Measurements from ENCODE around the gene GP5.
A peak's percentile ranks its signal among the peaks of the same experiment; 100 is the strongest.

Gene GP5, protein sequence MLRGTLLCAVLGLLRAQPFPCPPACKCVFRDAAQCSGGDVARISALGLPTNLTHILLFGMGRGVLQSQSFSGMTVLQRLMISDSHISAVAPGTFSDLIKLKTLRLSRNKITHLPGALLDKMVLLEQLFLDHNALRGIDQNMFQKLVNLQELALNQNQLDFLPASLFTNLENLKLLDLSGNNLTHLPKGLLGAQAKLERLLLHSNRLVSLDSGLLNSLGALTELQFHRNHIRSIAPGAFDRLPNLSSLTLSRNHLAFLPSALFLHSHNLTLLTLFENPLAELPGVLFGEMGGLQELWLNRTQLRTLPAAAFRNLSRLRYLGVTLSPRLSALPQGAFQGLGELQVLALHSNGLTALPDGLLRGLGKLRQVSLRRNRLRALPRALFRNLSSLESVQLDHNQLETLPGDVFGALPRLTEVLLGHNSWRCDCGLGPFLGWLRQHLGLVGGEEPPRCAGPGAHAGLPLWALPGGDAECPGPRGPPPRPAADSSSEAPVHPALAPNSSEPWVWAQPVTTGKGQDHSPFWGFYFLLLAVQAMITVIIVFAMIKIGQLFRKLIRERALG

DNA sequence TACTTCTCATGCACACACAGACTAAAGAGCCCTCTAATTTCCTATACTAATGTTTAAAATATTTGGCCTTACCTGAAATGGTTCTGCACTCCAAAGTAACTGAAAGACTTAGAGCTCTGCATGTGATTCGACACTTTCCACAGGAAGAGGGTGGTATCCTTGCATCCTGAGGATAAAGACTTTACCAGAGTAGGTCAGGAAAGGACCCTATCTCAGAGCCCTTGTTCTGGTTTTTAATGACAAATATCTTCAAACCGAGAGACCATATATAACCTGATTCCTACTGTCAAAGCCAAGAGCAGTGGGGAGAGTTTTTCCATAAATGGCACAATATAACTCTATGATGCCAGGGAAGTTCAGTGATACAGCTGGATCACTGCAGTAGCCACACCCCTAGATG lies at the start of gene GP5:
TSS of gene GP5 (minus strand) at position 101 of the 400 bp plus-strand sequence. CDS start 984 bp downstream, outside the sequence.
- no peak for DNase-seq (ENCODE audit: low read depth in 3 of 3)

DNA sequence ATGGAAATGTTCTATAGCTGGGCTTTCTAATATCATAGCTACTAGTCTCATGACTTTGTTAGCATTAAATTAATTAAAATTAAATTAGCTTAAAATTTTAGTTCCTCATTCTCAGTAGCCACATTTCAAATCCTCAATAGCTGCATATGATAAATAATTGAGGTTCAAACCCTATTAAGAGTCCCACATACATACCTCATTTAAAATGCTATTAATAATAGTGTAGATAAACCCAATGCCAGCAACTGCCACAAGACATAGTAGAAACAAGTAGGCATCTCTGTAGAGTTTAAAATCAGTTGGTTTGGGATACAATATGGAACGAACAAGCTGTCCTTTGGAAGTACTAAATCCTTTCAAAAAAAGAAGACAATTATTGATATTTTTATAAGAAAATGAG lies 48.6 kb upstream of the GP5 start:
- no peak for DNase-seq (ENCODE audit: low read depth in 3 of 3)

DNA sequence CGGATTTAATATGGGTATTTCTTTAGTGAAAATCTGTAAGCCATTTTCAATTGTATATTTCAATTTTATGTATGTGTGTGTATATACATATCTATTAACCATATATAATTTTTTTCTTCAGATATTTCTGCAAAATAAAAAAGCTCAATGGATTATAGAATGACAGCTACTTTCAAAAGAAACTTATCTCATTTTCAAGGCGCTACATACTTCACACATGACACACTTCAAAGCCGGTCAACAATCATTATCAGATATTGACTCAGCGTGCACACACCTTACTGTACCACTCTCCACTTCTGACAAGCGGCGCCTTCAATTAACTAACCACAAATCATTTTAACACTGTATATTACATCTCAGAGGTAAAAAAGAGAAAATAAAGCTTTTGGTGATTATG lies 48.1 kb upstream of the GP5 start:
- no peak for DNase-seq (ENCODE audit: low read depth in 3 of 3)

DNA sequence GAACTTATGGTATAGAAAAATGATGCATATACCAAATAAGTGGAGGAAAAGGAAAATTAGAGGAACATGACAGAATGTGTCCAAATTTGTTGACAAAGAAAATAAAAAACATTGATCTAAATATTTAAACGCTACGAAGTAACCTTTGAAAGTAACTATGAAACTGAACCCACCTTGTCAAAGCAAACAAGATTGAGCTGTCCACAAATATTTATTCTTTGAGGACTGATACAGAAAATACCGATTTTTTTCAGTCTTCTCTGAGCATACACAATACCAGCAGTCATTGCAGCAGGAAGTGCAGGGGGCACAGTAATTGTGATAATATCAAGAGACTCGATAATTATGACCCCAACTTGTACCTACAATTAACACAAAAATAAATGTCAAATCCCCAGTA lies 47.7 kb upstream of the GP5 start:
- no peak for DNase-seq (ENCODE audit: low read depth in 3 of 3)

DNA sequence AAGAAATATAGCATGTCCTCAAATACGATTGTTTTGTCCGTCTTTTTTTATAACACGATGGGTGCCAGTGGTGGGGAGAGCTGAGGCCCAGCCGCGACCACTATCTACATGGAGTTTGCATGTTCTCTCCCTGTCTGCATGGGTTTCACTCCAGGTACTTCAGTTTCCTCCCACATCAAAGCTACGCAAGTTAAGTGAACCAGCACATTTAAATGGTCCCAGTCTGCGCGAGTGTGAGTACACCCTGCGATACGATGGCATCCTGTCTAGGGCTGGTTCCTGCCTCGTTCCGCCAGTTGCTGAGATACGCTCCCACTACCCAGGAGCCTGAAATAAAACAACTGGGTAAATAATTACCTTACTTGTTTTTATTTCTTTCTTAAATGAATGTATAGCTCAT lies 47.1 kb upstream of the GP5 start:
- no peak for DNase-seq (ENCODE audit: low read depth in 3 of 3)

DNA sequence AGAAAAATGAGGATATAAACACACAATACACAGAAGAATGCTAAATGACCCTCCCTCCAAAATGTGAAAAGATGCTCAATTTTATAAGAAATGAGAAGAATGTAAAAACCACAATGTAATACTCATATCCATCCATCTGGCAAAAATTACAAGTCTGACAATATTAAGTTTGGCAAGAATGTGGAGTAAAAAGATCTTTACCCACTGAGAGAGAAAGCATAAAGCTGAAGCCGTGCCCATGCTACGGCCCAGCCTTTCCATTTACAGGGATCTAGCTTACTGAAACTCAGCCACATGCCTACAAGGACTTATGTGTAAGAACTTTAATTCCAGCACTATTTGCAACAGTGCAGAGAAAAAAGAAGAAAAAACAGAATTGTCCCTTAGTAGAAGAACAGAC lies 44.8 kb upstream of the GP5 start:
- DNase-seq (ENCODE audit: low read depth in 3 of 3) = no peak

DNA sequence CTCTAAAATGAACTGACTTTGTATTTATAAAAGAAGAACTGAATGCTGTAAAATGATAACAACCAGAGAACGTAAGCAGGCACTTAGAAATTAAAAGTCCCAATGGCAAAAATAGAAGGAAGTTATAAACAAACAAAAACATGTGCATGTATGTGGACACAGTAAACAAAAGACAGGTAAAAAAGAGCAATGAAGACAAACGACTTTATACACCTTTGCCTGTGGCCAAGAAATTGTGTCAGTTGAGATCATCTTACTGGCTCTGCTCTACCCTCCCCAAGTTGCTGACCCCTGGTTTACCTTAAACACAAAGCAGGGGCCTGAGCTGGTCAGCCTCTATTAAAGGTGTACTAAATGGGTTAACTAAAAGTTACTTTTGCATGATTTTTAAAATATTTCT lies 41.7 kb upstream of the GP5 start:
- no peak for DNase-seq (ENCODE audit: low read depth in 3 of 3)

DNA sequence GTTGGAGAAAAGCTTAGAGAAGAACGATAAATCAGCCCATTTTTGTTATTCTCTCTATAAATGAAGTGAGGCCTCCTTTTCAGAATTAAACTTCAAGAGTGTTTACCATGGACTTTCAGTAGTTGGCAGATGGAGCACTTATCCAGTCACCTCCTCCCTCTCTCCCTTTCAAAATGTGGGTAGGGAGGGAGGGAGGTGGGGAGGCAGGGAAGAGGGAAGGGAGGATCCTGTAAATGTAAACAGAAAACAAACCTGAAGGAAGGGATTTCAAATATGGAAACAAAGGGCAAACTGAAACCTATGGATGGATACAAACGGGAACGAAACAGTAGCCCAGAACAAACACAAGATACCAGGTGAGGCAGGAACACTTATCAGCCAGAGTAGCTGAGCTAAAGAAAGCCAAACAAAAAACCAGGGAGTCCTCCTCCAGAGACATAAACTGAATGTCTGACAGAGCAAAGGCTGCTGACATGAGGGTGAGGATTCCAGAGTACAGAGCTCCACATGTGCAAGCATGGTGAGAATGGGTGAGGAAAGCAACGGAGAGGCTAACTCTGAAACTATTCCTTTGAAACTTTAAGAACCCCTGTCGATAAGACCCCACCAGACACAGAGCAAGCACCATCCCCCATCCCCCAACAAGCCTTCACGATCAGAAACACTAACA lies 41.0 kb upstream of the GP5 start:
- DNase-seq (ENCODE audit: low read depth in 3 of 3) = no peak

DNA sequence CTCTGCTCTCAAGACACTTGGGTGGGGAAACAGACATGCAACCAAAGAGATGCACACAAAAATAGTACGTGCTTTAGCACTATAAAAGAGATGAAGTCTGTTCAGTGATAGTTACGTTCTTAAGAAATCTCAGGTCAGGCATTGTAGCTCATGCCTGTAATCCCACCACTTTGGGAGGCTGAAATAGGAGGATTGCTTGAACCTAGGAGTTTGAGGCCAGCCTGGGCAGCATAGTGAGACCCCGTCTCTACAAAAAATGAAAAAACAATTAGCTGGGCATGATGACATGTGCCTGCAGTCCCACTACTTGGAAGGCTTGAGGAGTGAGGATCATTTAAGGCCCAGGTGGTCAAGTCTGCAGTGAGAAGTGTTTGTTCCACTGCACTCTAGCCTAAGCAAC lies 35.4 kb upstream of the GP5 start:
- DNase-seq (ENCODE audit: low read depth in 3 of 3) = no peak

DNA sequence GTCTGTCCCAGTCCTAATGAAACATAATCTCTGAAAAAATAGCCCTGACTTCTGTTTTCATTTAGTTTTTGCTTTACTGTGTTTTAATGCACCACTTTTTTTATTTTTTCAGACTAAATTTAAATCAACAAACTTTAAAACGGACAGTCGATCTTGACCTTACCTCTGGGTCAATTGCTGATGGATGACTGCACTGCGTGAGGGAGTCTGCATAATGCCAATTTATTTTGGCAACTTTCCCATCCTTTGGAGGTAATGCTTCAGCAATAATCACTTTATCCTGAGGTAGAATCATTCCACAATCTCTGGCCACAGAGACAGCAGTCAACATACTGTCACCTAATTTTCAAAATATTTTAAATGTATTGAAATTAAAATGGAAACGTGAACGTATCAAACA lies 32.5 kb upstream of the GP5 start:
- DNase-seq (ENCODE audit: low read depth in 3 of 3) = no peak

DNA sequence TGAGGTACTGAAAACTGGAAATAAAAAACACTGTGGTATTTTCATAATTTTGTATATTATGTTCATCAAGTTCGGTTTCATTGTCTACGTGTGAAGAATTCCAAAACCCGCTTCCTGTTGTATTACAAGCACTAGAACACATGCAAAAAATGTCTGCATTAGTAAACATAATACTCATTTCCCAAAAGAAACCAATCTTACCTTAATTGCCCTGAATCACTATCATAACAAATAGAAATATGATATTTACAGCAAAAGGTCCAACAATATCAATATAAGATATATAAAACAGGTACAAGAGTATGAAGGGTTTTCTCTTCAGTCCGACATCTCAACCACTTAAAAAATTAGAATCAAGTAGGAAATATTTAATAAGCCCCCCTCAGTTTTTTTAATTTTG lies 26.3 kb upstream of the GP5 start:
- no peak for DNase-seq (ENCODE audit: low read depth in 3 of 3)

DNA sequence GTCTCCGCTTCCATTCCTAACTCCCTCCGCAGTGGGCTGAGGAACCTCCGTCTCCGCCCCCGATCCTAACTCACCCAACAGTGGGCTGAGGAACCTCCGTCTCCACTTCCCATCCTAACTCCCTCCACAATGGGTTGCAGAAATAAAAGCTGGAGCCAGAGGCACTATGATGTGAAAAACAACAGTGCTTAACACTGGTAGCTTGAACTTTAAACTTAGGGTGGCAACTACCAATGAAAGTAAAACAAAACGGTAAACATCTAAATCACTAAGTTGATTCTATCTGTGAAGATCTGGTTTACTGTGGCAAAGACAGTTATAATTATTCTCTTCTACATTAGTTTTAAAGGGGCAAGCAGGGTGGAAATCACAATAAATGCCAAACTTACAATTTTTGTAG lies 25.9 kb upstream of the GP5 start:
- no peak for DNase-seq (ENCODE audit: low read depth in 3 of 3)

DNA sequence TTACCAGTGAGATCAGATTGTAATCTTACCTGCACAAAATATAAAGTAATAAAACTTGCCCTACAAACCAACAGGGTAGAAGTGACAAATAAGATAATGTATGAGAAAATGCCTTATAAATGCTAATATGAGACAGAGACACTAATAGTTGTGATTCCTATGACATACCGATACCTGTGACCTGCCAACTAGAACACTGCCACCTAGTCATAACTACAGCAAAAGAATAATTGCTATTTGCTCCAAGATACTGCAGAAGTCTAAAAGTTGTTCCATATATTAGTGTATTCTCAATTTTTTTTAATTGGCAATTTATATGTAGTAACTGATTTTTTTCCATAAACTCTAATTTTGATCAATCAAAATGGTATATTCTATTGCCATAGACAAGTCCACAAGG lies 25.3 kb upstream of the GP5 start:
- no peak for DNase-seq (ENCODE audit: low read depth in 3 of 3)

DNA sequence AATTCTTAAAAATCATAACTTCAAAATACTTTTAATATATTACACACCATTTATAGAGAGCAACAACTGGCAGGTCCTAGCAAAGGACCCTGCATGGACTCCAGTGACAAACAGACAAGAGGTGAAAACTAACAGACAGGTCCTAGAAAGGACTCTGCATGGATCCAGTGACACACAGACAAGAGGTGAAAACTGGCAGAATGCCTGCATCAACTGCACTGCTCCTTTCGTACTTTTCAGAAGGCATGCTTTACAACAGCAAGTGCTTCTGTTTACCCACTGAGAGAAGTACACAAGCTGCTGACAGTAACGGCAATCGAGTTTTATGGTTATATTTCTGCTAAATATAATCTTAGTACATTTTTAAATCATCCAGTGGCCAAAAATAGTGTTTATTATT lies 24.3 kb upstream of the GP5 start:
- no peak for DNase-seq (ENCODE audit: low read depth in 3 of 3)

DNA sequence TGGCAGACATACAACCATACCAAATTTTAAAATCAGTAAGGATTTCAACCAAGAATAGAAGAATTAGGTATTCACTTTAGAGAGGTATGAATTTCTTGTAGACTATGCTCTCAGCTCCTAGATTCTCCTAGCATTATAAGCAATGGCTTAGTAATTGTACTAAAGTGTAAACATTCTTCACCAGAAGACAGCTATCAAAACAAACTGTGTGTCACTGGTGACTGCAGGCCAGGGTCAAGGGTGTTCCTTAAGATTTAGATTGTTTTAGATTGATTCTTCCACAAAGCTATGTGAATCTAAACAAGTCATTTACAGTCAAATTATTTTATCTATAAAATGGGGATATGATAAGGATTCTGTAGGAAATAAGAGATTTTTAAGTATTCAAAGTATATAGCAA lies 23.1 kb upstream of the GP5 start:
- no peak for DNase-seq (ENCODE audit: low read depth in 3 of 3)

DNA sequence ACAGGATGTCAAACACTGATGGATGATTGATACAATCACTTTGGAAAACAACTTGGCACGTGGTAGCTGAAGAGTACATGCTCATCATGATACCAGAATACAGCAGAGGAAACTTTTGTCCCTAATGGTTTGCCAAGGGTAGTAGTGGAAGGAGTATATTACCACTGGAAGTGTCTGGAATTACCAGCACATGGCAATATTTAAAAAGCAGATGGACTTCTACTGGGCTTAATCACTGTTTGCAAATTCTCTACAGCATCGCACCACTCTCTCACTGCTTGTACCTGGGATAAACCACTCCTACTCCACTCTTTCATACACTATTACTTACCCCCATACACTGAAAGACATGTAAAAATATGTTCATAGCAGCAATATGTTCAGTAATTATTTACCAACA lies 19.6 kb upstream of the GP5 start:
- DNase-seq (ENCODE audit: low read depth in 3 of 3) = no peak

DNA sequence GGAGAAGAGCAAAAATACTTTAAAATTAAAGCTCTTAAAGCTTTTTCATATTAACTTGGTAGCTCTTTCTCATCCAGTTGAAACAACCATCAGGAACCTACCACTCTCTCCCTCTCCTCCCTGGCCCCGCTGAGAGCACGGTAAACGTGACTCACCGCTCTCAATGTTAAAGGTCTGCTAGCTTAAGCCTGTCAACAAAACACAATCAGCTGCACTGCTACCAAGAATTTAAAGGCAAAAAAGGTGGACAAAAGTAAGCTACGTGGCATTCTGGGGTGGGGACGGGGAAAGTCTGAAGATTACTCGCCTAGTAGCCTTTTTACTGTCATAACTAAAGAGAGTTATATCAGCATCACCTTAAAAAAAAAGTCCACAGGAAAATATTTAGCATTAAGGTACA lies 8.4 kb upstream of the GP5 start:
- no peak for DNase-seq (ENCODE audit: low read depth in 3 of 3)

DNA sequence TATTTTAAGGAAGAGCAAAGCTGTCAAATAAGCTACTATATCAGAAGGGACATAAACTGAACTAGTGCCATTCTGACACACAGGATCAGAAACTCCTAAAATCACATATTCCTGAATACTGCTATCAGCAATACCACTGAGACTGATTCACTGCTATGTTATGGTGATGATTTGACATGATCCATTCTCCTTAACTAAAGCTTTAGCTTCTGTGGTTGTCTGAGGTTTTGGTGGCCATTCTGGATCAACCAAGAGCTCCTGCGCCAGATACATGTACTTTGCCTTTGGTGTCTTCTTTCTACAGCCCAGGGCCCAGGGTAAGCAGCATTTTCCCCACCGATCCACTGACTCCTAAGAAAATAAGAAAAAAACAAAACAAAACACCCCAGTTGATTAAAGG lies 6.7 kb upstream of the GP5 start:
- DNase-seq (ENCODE audit: low read depth in 3 of 3) = no peak

DNA sequence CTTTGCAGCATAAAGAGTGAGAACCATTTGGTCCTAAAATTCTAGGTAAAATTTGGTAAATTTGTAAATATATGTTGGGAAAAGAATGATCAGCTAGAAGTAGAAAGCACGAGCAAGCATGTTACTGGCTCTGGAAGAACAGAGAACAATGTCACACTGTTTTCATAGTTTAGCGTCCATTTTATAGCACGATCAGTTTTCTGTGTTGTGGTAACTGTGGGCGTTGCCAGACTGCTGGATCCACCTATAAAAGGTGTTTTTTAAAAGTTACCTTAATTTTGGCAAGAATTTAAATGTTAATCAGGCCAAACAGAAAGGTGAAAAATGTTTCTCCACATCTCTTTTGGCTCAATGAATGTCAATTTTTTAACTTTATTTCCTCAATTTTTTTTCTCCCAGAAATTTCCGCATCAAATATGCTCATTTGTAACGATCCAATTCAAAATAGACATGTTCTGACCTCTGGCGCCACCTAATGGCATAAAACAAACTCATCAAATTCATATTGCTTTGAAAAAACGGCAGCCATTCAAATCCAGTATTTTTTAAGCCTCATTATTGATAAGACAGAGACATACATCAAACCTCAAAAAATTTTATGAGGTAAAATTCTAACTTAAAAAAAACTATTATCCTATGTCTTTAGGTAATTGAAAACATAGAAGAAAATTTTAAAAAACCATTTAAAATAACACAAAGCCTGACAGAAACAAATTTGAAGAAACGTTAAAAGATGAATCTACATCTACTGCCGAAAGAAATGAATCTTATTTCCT lies 5.5 kb upstream of the GP5 start:
- DNase-seq (ENCODE audit: low read depth in 3 of 3) = peak in 1 of 3 donors; percentile 51

DNA sequence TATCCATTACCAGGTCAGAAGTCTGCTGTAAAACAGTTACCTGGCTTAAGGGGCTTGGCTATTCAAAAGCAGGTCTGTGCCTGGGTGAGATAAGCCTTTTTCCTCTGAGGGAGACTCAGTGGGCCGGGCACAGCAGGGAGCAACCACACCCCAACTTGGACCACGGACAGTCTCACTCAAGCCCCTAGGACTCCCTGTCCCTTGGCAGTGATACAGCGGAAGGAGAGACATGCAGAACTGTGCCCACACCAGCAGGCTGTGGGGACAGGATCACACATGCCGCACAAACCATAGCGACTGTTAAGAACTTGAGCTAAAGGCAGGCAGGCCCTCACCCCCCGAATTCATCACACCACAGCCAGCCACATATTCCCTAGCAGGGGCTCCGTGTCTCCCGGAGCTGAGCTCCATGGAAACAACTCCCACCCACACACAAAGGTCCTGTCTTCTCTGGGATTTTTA lies 2.8 kb upstream of the GP5 start:
- DNase-seq (ENCODE audit: low read depth in 3 of 3) = no peak

DNA sequence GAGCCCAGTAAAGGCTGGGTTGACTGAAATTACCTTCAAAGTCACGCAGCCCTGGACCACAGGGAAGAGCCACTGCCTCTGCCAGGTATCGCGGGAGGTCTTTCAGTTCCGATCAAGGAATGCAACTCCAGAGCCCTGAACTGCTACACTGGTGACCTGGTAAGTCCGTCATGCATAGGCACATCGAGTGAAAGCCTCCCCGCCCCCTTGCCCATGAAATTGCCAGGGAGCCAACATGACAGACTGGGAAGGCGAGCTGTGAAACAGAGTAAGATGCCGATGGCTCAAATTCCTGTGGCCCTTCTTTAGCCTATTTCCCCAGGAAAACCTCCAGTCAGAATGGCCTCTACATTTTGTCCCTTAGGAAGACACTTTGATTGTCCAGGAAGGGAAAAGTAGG lies 2.3 kb upstream of the GP5 start:
- DNase-seq (ENCODE audit: low read depth in 3 of 3) = no peak

DNA sequence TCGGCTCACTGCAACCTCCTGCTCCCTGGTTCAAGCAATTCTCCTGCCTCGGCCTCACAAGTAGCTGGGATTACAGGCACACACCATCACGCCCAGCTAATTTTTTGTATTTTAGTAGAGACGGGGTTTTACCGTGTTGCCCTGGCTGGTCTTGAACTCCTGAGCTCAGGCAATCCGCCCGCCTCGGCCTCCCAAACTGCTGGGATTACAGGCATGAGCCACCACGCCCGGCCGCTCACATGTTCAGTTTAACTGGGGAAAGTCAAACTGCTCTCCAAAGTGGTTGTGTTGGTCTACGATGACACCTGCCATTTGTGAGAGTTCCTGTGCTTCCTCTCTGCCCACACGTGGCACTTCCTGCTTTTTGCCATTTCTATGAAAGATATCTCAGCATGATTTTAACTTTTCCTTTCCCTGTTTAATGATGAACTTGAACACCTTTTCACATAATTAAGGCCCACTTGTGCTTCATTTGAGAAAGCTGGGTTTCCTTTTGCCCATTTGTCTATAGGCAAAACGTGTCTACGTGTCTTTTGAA lies 877 bp upstream of the GP5 start:
- DNase-seq (ENCODE audit: low read depth in 3 of 3) = no peak

All from stimulated activated CD4-positive, alpha-beta T cell treated with anti-CD3 and anti-CD28 coated beads, TNF-alpha, amount 100 ng/mL, for 48 hours (primary cell).